Body of pancreas (tissue), 4 donors: ENCODE results near the gene NCBP2.

ENCODE experiments used
- POLR2A ChIP-seq, 3 donors: fragments of 450-650 bp; IDR thresholded peaks; one replicate each; pipeline ENCODE4 v1.6.1; 2016; ENCODE audit warnings: antibody characterized with exemption in 3 of 3, mild to moderate bottlenecking in 2 of 3
- TF ChIP-seq, protein P1 (sequence below), 7 experiments: fragments of 450-650 bp in 4 of 7; fragments of 200-600 bp in 3 of 7; sonication (generic) in 3 of 7; IDR thresholded peaks; one replicate each; pipeline ENCODE4 v1.5.1; 2016 to 2019; ENCODE audit warnings: antibody characterized with exemption in 7 of 7

DNA sequence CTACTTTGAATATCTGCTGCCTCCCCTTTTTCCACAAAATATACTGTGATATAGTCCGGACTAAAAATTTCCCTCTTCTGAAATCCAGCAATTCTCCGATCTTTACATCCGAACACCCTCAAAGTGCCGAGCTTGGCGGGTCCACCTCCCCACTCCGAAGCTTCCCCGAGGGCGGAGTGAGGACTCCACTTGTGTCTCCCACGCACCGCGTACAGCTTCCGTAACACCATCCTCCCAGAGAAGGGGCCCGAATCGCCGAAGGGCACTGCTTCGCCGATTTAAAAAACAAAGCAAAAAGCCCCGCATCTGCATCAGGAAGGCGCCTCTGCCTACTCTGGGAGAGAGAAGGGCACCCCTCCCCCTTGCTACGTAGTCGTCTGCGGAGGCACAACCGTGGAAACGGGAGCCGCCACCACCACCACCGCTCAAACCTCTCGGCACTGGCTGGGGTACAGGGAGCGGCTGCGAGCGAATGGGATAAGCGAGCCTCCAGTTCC lies 551 bp downstream of the NCBP2 start:
- TF ChIP-seq, protein P1, sequence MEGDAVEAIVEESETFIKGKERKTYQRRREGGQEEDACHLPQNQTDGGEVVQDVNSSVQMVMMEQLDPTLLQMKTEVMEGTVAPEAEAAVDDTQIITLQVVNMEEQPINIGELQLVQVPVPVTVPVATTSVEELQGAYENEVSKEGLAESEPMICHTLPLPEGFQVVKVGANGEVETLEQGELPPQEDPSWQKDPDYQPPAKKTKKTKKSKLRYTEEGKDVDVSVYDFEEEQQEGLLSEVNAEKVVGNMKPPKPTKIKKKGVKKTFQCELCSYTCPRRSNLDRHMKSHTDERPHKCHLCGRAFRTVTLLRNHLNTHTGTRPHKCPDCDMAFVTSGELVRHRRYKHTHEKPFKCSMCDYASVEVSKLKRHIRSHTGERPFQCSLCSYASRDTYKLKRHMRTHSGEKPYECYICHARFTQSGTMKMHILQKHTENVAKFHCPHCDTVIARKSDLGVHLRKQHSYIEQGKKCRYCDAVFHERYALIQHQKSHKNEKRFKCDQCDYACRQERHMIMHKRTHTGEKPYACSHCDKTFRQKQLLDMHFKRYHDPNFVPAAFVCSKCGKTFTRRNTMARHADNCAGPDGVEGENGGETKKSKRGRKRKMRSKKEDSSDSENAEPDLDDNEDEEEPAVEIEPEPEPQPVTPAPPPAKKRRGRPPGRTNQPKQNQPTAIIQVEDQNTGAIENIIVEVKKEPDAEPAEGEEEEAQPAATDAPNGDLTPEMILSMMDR (IDR thresholded peaks at IDR 0.05), result no peak
- TF ChIP-seq POLR2A (IDR thresholded peaks at IDR 0.05), result no peak
